ENCODE results near the gene STX10.
A peak's percentile ranks its signal among the peaks of the same experiment; 100 is the strongest.

Gene STX10

GRCh38 chr19:13104360-13104847 lies 45.8 kb downstream of the STX10 start:
- CTCF ChIA-PET: interaction anchor here (1.0 to 4.2 kb wide), 10 partner anchors 9 to 65 kb away, joined by 3 to 25 read pairs (median 4); partner anchors contain the start of genes IER2, NACC1, STX10 and TRMT1
- WGBS (ENCODE audit: insufficient coverage): 0% methylated on average over 21 of the region's 33 CpGs
- peaks cover 3 to 62% (median 52%) of the 10 kb centered on the region in 4 experiments for H3K4me1 ChIP-seq (ENCODE audit: control extremely low read depth in 1 of 4, control insufficient read depth in 4 of 4, insufficient read depth in 4 of 4, low read length in 3 of 4)
- POLR2A ChIA-PET: interaction anchor here (0.7 to 9.5 kb wide), 10 partner anchors 8 to 167 kb away, joined by 3 to 156 read pairs (median 4); partner anchors contain the start of genes CALR, IER2, NACC1 and STX10
- peaks cover under 1 to 37% (median 14%) of the 10 kb centered on the region in 4 experiments for H3K36me3 ChIP-seq (ENCODE audit: control insufficient read depth in 4 of 4, insufficient read depth in 4 of 4, low read length in 3 of 4)
- no peaks in the 10 kb centered on the region for H3K9me3 ChIP-seq (ENCODE audit: control extremely low read depth in 1 of 5, control insufficient read depth in 4 of 5, insufficient read depth in 2 of 5, low read depth in 1 of 5, low read length in 4 of 5)
- no peaks in the 10 kb centered on the region for H3K27me3 ChIP-seq (replicated peaks in 2 of 5; ENCODE audit: control insufficient read depth in 4 of 5, insufficient read depth in 5 of 5, low read length in 4 of 5)
- DNase-seq: peak; percentile 98 to 100 (median 99)
- peak overlapping the region; percentile 90 to 95 for H3K27ac ChIP-seq (ENCODE audit: insufficient read depth in 1 of 2, low read depth in 1 of 2, low read length in 2 of 2, poor library complexity in 1 of 2, severe bottlenecking in 2 of 2)
- H3K4me3 ChIP-seq (ENCODE audit: control insufficient read depth in 1 of 7, extremely low read depth in 1 of 7, insufficient read depth in 4 of 7, low read depth in 2 of 7, low read length in 6 of 7): peak overlapping the region in 6 of 7 experiments; percentile 1 to 100 (median 78)

- Histone ChIP-seq H3K4me3 (ENCODE audit: control insufficient read depth in 1 of 7, extremely low read depth in 1 of 7, insufficient read depth in 4 of 7, low read depth in 2 of 7, low read length in 6 of 7) (peak overlapping the region in 6 of 7 experiments; percentile 51 to 100 (median 96)), H3K27me3 (replicated peaks in 2 of 5; ENCODE audit: control insufficient read depth in 4 of 5, insufficient read depth in 5 of 5, low read length in 4 of 5) (no peaks in the 10 kb centered on the region), H3K4me1 (ENCODE audit: control extremely low read depth in 1 of 4, control insufficient read depth in 4 of 4, insufficient read depth in 4 of 4, low read length in 3 of 4) (peaks cover 3 to 68% (median 57%) of the 10 kb centered on the region in 4 experiments), H3K36me3 (ENCODE audit: control insufficient read depth in 4 of 4, insufficient read depth in 4 of 4, low read length in 3 of 4) (peaks cover 0 to 36% (median 13%) of the 10 kb centered on the region in 4 experiments), H3K9me3 (ENCODE audit: control extremely low read depth in 1 of 5, control insufficient read depth in 4 of 5, insufficient read depth in 2 of 5, low read depth in 1 of 5, low read length in 4 of 5) (no peaks in the 10 kb centered on the region), H3K27ac (ENCODE audit: insufficient read depth in 1 of 2, low read depth in 1 of 2, low read length in 2 of 2, poor library complexity in 1 of 2, severe bottlenecking in 2 of 2) (peak overlapping the region; percentile 90 to 95)
- ChIA-PET CTCF (interaction anchor here (1.1 to 4.2 kb wide), 8 partner anchors 8 to 66 kb away, joined by 3 to 25 read pairs (median 4); partner anchors contain the start of genes IER2, NACC1, STX10 and TRMT1), POLR2A (interaction anchor here (0.7 to 9.5 kb wide), 10 partner anchors 8 to 166 kb away, joined by 3 to 156 read pairs (median 4); partner anchors contain the start of genes CALR, IER2, NACC1 and STX10)
- 4% methylated on average over 5 of the region's 13 CpGs for WGBS (ENCODE audit: insufficient coverage)
- peak in 2 of 3 donors; percentile 55 to 76 for DNase-seq
Measured at GRCh38 chr19:13103581-13104359, 46.4 kb downstream of the STX10 start.

DNA sequence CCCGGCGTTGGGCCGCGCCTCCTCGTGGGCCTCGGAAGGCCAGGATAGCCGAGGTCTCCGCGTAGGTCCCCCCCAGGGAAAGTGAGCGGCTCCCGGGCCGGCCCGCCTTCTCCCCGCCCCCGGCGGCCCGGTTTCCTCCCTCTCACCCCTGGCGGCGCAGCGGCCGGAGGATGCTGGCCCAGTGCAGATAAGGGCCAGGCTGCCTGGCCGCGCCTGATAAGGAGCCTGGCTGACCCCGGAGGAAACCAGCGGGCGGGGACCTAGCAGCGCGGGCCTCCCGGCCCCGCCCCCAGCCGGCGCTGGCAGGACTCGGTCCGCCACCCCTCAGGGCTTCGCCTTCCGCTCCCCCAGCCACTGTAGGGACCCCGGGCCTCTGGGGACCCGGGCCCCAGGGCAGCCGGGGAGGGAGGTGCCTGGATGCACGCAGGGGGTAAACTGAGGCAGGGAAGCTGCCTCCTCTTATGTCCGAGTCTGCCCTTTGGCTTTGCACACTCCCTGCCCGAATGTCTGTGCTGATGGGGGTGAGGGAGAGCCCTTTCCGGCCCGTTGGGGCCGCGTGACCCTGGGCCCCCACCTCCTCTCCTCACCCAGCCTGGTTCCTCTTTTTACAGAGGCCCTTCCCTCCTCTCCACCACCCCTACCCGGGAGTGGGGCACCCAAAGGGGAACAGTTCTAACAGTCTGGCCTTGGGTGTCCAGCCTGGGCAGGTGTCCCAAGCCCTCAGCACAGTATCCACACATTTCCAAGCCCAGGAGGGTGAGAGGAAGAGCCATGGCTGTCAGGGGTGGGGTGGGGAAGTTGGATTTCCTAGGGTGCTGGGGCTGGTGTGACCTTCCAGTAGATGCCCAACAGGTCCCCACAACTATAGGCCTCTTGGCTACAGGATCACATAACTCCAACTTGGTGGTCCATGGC lies 47.3 kb downstream of the STX10 start, which contains the start of gene LYL1:
Gene LYL1 (minus strand): TSS at position 193 of the 915 bp plus-strand sequence. CDS start 1,687 bp downstream, outside the sequence.
- Histone ChIP-seq H3K27me3 (replicated peaks in 2 of 5; ENCODE audit: control insufficient read depth in 4 of 5, insufficient read depth in 5 of 5, low read length in 4 of 5) (no peaks in the 10 kb centered on the region), H3K4me3 (ENCODE audit: control insufficient read depth in 1 of 7, extremely low read depth in 1 of 7, insufficient read depth in 4 of 7, low read depth in 2 of 7, low read length in 6 of 7) (peak within 1 kb of the TSS; percentile 79 to 100 (median 94)), H3K36me3 (ENCODE audit: control insufficient read depth in 4 of 4, insufficient read depth in 4 of 4, low read length in 3 of 4) (peaks cover 0 to 37% (median 13%) of the 10 kb centered on the region in 4 experiments), H3K4me1 (ENCODE audit: control extremely low read depth in 1 of 4, control insufficient read depth in 4 of 4, insufficient read depth in 4 of 4, low read length in 3 of 4) (peaks cover 3 to 73% (median 58%) of the 10 kb centered on the region in 4 experiments), H3K27ac (ENCODE audit: insufficient read depth in 1 of 2, low read depth in 1 of 2, low read length in 2 of 2, poor library complexity in 1 of 2, severe bottlenecking in 2 of 2) (peak within 1 kb of the TSS; percentile 90 to 95), H3K9me3 (ENCODE audit: control extremely low read depth in 1 of 5, control insufficient read depth in 4 of 5, insufficient read depth in 2 of 5, low read depth in 1 of 5, low read length in 4 of 5) (no peaks in the 10 kb centered on the region)
- POLR2A ChIA-PET: interaction anchor here (0.8 to 9.5 kb wide), 7 partner anchors 15 to 165 kb away, joined by 3 to 156 read pairs (median 4); partner anchors contain the start of genes CALR, IER2, NACC1 and STX10
- WGBS (ENCODE audit: insufficient coverage): 0% methylated on average over 35 of the region's 47 CpGs
- CTCF ChIA-PET: interaction anchor here (1.3 to 4.2 kb wide), 3 partner anchors 13 to 89 kb away, joined by 3 to 25 read pairs (median 3); partner anchors contain the start of genes IER2, NACC1, STX10 and TRMT1
- peak; percentile 97 to 98 (median 98) for DNase-seq

DNA sequence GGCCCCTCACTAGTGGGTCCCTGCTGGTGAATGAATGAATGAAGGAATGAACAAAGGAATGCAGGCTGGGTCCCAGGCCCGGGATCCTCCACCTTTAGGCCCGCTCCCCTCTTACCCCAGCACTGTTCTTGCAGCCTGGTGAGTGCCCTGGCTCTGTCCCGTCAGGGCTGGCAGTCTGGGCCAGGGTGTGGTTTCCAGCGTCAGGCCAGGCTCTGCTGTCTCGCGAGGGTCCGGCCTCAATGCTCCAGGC lies 47.8 kb downstream of the STX10 start:
- H3K27ac ChIP-seq (ENCODE audit: insufficient read depth in 1 of 2, low read depth in 1 of 2, low read length in 2 of 2, poor library complexity in 1 of 2, severe bottlenecking in 2 of 2): peak overlapping the region; percentile 80 to 95
- peaks cover 3 to 73% (median 59%) of the 10 kb centered on the region in 4 experiments for H3K4me1 ChIP-seq (ENCODE audit: control extremely low read depth in 1 of 4, control insufficient read depth in 4 of 4, insufficient read depth in 4 of 4, low read length in 3 of 4)
- H3K4me3 ChIP-seq (ENCODE audit: control insufficient read depth in 1 of 7, extremely low read depth in 1 of 7, insufficient read depth in 4 of 7, low read depth in 2 of 7, low read length in 6 of 7): peak overlapping the region; percentile 79 to 100 (median 94)
- H3K27me3 ChIP-seq (replicated peaks in 2 of 5; ENCODE audit: control insufficient read depth in 4 of 5, insufficient read depth in 5 of 5, low read length in 4 of 5): no peaks in the 10 kb centered on the region
- H3K9me3 ChIP-seq (ENCODE audit: control extremely low read depth in 1 of 5, control insufficient read depth in 4 of 5, insufficient read depth in 2 of 5, low read depth in 1 of 5, low read length in 4 of 5): no peaks in the 10 kb centered on the region
- ChIA-PET CTCF (interaction anchor here (1.5 to 1.6 kb wide), 2 partner anchors 53 to 89 kb away, joined by 3 to 6 read pairs; no protein-coding TSS in a partner anchor), POLR2A (interaction anchor here (0.8 to 9.5 kb wide), 4 partner anchors 16 to 165 kb away, joined by 3 to 156 read pairs (median 3); partner anchors contain the start of genes CALR, IER2, NACC1 and STX10)
- H3K36me3 ChIP-seq (ENCODE audit: control insufficient read depth in 4 of 4, insufficient read depth in 4 of 4, low read length in 3 of 4): peaks cover 0 to 32% (median 11%) of the 10 kb centered on the region in 4 experiments
- WGBS (ENCODE audit: insufficient coverage): 0% methylated on average over 7 of the region's 7 CpGs
- no peak for DNase-seq

DNA sequence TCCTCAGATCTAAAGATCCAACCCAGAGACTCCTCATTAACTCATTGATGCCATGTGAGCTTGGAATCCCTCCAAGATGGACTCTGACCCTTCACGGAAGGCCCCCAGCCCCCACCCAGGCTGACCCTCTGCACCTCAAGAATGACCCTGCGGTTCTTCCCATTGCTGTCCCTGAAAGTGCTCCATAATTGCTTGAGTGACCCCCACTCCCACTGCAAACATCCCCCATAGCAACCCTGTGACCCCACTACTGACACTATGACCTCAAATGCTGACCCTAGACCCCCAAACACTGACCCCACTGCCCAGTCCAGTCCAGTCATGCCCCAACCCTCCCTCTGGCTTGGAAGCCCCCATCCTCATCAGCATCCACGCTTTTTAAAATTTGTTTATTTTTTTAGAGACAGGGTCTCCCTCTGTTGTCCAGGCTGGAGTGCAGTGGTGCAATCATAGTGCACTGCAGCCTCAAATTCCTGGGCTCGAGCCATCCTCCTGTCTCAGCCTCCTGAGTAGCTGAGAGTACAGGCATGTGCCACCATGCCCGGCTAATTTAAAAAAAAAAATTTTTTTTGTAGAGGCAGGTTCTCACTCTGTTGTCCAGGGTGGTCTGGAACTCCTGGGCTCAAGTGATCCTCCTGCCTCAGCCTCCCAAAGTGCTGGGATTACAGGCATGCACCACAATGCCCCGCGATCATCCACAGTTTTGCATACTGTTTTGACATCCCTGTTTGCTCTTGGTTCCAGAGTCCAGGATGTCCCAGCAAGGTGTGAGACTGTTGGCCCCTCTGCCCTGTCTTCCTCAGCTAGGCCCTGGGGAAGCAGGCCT lies 48.4 kb downstream of the STX10 start:
- peak overlapping the region; percentile 79 to 100 (median 94) for H3K4me3 ChIP-seq (ENCODE audit: control insufficient read depth in 1 of 7, extremely low read depth in 1 of 7, insufficient read depth in 4 of 7, low read depth in 2 of 7, low read length in 6 of 7)
- peak overlapping the region; percentile 80 to 95 for H3K27ac ChIP-seq (ENCODE audit: insufficient read depth in 1 of 2, low read depth in 1 of 2, low read length in 2 of 2, poor library complexity in 1 of 2, severe bottlenecking in 2 of 2)
- ChIA-PET POLR2A (interaction anchor here (0.8 to 9.5 kb wide), 6 partner anchors 16 to 164 kb away, joined by 3 to 156 read pairs (median 3); partner anchors contain the start of genes CALR, IER2, NACC1 and STX10), CTCF (interaction anchor here (0.7 to 2.6 kb wide), 9 partner anchors 15 to 137 kb away, joined by 3 to 8 read pairs (median 4); no protein-coding TSS in a partner anchor)
- 0% methylated on average over 6 of the region's 7 CpGs for WGBS (ENCODE audit: insufficient coverage)
- no peaks in the 10 kb centered on the region for H3K9me3 ChIP-seq (ENCODE audit: control extremely low read depth in 1 of 5, control insufficient read depth in 4 of 5, insufficient read depth in 2 of 5, low read depth in 1 of 5, low read length in 4 of 5)
- DNase-seq: no peak
- H3K36me3 ChIP-seq (ENCODE audit: control insufficient read depth in 4 of 4, insufficient read depth in 4 of 4, low read length in 3 of 4): peaks cover 0 to 30% (median 10%) of the 10 kb centered on the region in 4 experiments
- no peaks in the 10 kb centered on the region for H3K27me3 ChIP-seq (replicated peaks in 2 of 5; ENCODE audit: control insufficient read depth in 4 of 5, insufficient read depth in 5 of 5, low read length in 4 of 5)
- H3K4me1 ChIP-seq (ENCODE audit: control extremely low read depth in 1 of 4, control insufficient read depth in 4 of 4, insufficient read depth in 4 of 4, low read length in 3 of 4): peaks cover 3 to 75% (median 62%) of the 10 kb centered on the region in 4 experiments
